ENCODE data around the gene UNC5A.

DNA sequence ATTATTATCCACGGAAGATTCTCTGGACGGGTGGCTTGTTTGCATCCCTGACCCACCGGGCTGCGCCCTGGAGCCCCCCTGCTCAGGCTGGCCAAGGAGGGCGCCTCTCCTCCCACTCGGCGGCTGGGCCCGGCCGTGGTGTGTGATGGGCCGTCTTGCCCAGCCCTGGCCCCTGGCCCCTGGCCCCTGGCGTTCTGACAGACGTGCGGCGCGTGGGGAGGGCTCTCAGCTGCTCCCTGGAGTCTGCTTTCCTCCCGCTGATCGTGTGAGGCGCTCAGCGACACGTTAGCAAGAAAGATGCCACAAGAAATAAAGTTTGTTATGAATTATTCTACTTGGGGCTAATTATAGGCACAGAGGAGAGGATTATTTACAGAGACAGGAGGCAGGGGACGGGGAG, 33.3 kb downstream of the UNC5A start:
- TF ChIP-seq SIX5 (IDR thresholded peaks at IDR 0.05; ENCODE audit: low read depth, low read length, severe bottlenecking) (no peak), EED (IDR thresholded peaks at IDR 0.05; ENCODE audit: low read depth) (no peak), GABPA (IDR thresholded peaks at IDR 0.05; ENCODE audit: low read depth) (no peak), CREM (IDR thresholded peaks at IDR 0.05; ENCODE audit: low read depth) (no peak), FOXK2 (IDR thresholded peaks at IDR 0.05) (no peak), POLR2A (IDR thresholded peaks at IDR 0.05; ENCODE audit: low read depth, low read length) (no peak), SP1 (IDR thresholded peaks at IDR 0.05; ENCODE audit: low read depth, low read length) (no peak)
- TF ChIP-seq, protein P1, sequence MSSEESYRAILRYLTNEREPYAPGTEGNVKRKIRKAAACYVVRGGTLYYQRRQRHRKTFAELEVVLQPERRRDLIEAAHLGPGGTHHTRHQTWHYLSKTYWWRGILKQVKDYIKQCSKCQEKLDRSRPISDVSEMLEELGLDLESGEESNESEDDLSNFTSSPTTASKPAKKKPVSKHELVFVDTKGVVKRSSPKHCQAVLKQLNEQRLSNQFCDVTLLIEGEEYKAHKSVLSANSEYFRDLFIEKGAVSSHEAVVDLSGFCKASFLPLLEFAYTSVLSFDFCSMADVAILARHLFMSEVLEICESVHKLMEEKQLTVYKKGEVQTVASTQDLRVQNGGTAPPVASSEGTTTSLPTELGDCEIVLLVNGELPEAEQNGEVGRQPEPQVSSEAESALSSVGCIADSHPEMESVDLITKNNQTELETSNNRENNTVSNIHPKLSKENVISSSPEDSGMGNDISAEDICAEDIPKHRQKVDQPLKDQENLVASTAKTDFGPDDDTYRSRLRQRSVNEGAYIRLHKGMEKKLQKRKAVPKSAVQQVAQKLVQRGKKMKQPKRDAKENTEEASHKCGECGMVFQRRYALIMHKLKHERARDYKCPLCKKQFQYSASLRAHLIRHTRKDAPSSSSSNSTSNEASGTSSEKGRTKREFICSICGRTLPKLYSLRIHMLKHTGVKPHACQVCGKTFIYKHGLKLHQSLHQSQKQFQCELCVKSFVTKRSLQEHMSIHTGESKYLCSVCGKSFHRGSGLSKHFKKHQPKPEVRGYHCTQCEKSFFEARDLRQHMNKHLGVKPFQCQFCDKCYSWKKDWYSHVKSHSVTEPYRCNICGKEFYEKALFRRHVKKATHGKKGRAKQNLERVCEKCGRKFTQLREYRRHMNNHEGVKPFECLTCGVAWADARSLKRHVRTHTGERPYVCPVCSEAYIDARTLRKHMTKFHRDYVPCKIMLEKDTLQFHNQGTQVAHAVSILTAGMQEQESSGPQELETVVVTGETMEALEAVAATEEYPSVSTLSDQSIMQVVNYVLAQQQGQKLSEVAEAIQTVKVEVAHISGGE (CRISPR knock-in tag; IDR thresholded peaks at IDR 0.05), result no peak
- TF ChIP-seq, protein P2, sequence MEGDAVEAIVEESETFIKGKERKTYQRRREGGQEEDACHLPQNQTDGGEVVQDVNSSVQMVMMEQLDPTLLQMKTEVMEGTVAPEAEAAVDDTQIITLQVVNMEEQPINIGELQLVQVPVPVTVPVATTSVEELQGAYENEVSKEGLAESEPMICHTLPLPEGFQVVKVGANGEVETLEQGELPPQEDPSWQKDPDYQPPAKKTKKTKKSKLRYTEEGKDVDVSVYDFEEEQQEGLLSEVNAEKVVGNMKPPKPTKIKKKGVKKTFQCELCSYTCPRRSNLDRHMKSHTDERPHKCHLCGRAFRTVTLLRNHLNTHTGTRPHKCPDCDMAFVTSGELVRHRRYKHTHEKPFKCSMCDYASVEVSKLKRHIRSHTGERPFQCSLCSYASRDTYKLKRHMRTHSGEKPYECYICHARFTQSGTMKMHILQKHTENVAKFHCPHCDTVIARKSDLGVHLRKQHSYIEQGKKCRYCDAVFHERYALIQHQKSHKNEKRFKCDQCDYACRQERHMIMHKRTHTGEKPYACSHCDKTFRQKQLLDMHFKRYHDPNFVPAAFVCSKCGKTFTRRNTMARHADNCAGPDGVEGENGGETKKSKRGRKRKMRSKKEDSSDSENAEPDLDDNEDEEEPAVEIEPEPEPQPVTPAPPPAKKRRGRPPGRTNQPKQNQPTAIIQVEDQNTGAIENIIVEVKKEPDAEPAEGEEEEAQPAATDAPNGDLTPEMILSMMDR (IDR thresholded peaks at IDR 0.05 in 2 of 3, conservative IDR thresholded peaks at IDR 0.05 in 1 of 3; ENCODE audit: control insufficient read depth in 2 of 3, extremely low read depth in 1 of 3, insufficient read depth in 1 of 3, low read depth in 3 of 3, low read length in 3 of 3), result no peak
- TF ChIP-seq, protein P3, sequence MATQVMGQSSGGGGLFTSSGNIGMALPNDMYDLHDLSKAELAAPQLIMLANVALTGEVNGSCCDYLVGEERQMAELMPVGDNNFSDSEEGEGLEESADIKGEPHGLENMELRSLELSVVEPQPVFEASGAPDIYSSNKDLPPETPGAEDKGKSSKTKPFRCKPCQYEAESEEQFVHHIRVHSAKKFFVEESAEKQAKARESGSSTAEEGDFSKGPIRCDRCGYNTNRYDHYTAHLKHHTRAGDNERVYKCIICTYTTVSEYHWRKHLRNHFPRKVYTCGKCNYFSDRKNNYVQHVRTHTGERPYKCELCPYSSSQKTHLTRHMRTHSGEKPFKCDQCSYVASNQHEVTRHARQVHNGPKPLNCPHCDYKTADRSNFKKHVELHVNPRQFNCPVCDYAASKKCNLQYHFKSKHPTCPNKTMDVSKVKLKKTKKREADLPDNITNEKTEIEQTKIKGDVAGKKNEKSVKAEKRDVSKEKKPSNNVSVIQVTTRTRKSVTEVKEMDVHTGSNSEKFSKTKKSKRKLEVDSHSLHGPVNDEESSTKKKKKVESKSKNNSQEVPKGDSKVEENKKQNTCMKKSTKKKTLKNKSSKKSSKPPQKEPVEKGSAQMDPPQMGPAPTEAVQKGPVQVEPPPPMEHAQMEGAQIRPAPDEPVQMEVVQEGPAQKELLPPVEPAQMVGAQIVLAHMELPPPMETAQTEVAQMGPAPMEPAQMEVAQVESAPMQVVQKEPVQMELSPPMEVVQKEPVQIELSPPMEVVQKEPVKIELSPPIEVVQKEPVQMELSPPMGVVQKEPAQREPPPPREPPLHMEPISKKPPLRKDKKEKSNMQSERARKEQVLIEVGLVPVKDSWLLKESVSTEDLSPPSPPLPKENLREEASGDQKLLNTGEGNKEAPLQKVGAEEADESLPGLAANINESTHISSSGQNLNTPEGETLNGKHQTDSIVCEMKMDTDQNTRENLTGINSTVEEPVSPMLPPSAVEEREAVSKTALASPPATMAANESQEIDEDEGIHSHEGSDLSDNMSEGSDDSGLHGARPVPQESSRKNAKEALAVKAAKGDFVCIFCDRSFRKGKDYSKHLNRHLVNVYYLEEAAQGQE (IDR thresholded peaks at IDR 0.05; ENCODE audit: low read depth, low read length), result no peak
- TF ChIP-seq, protein P4, sequence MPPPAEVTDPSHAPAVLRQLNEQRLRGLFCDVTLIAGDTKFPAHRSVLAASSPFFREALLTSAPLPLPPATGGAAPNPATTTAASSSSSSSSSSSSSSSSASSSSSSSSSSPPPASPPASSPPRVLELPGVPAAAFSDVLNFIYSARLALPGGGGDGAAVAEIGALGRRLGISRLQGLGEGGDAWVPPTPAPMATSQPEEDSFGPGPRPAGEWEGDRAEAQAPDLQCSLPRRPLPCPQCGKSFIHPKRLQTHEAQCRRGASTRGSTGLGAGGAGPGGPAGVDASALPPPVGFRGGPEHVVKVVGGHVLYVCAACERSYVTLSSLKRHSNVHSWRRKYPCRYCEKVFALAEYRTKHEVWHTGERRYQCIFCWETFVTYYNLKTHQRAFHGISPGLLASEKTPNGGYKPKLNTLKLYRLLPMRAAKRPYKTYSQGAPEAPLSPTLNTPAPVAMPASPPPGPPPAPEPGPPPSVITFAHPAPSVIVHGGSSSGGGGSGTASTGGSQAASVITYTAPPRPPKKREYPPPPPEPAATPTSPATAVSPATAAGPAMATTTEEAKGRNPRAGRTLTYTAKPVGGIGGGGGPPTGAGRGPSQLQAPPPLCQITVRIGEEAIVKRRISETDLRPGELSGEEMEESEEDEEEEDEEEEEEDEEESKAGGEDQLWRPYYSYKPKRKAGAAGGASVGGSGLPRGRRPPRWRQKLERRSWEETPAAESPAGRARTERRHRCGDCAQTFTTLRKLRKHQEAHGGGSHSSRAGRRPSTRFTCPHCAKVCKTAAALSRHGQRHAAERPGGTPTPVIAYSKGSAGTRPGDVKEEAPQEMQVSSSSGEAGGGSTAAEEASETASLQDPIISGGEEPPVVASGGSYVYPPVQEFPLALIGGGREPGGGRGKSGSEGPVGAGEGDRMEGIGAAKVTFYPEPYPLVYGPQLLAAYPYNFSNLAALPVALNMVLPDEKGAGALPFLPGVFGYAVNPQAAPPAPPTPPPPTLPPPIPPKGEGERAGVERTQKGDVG (CRISPR knock-in tag; IDR thresholded peaks at IDR 0.05), result no peak

All from GM12878 (cell line).